ENCODE data around the gene TNPO2.

GRCh38 chr19:12756150-12756883, 32.6 kb upstream of the TNPO2 start:
- TF ChIP-seq EZH2 (IDR thresholded peaks at IDR 0.05; ENCODE audit: insufficient read depth, poor library complexity, severe bottlenecking) (no peak), EZH2phosphoT487 (IDR thresholded peaks at IDR 0.05; ENCODE audit: insufficient read depth, low read depth) (no peak)

Measured in GM23248 (cell line).